IMR-90 (cell line): ENCODE results near the gene FAM53B.

ENCODE experiments used
- CEBPB ChIP-seq: IDR thresholded peaks from 2 replicates; pipeline ENCODE4 v1.6.1; 2012; ENCODE audit warnings: low read depth, low read length, improper control_type of control experiment
- MAFK ChIP-seq: IDR thresholded peaks from 2 replicates; pipeline ENCODE4 v1.6.1; 2012; ENCODE audit warnings: low read depth, low read length, improper control_type of control experiment
- MAZ ChIP-seq: IDR thresholded peaks from 2 replicates; pipeline ENCODE4 v1.6.1; 2012; ENCODE audit warnings: low read depth, mild to moderate bottlenecking, low read length, improper control_type of control experiment, moderate library complexity, borderline replicate concordance
- MXI1 ChIP-seq: IDR thresholded peaks from 2 replicates; pipeline ENCODE4 v1.6.1; 2012; ENCODE audit warnings: low read depth, mild to moderate bottlenecking, low read length, moderate library complexity, borderline replicate concordance
- POLR2A ChIP-seq: IDR thresholded peaks from 2 replicates; pipeline ENCODE4 v1.6.1; 2012; ENCODE audit warnings: mild to moderate bottlenecking, low read depth, low read length
- USF2 ChIP-seq: fragments of 150-350 bp; IDR thresholded peaks from 2 replicates; pipeline ENCODE4 v1.6.1; 2017; ENCODE audit warnings: mild to moderate bottlenecking, antibody characterized with exemption, low read length, low read depth
- TF ChIP-seq, protein P1 (sequence below): conservative IDR thresholded peaks from 2 replicates; pipeline ENCODE4 v1.5.1; 2012; ENCODE audit warnings: mild to moderate bottlenecking, low read depth, low read length, improper control_type of control experiment

DNA sequence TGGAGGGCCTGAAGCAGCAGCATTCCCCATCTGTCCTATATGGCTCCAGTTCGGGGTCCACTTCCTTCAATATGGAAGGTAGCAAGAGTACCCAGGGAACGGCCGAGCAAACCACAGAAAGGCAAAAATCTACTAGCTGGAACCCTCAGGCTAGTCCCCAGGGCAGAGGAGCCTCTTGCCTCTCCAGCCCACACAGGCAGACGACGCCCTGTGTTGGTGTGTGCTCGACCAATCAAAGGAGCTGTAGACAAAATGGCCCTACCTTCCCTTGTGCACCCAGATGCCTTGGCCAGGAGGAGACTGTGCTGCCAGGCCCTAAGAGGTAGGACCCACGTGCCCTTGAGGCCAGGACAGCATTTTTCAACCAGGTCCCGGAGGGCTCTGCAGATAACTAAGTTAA lies 91.5 kb downstream of the FAM53B start:
- TF ChIP-seq MAFK (no peak), MXI1 (no peak), CEBPB (no peak), POLR2A (no peak), USF2 (no peak), MAZ (no peak)
- TF ChIP-seq, protein P1, sequence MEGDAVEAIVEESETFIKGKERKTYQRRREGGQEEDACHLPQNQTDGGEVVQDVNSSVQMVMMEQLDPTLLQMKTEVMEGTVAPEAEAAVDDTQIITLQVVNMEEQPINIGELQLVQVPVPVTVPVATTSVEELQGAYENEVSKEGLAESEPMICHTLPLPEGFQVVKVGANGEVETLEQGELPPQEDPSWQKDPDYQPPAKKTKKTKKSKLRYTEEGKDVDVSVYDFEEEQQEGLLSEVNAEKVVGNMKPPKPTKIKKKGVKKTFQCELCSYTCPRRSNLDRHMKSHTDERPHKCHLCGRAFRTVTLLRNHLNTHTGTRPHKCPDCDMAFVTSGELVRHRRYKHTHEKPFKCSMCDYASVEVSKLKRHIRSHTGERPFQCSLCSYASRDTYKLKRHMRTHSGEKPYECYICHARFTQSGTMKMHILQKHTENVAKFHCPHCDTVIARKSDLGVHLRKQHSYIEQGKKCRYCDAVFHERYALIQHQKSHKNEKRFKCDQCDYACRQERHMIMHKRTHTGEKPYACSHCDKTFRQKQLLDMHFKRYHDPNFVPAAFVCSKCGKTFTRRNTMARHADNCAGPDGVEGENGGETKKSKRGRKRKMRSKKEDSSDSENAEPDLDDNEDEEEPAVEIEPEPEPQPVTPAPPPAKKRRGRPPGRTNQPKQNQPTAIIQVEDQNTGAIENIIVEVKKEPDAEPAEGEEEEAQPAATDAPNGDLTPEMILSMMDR = no peak
